K562 (cell line): Measurements from ENCODE around the gene CHMP2A. TPM values are rescaled to one million over a fixed set of nuclear protein-coding genes. Genes with fewer than 3 reads are reported as not detected.

Experiments used
- BCOR ChIP-seq: fragments of 450-650 bp; IDR thresholded peaks from 2 replicates; pipeline ENCODE4 v1.6.1; 2016
- CREB5 ChIP-seq: fragments of 250-450 bp; sonication (Bioruptor Pico); IDR thresholded peaks from 2 replicates; pipeline ENCODE4 v1.5.0; 2020; ENCODE audit warnings: mild to moderate bottlenecking
- ILF3 ChIP-seq: fragments of 450-650 bp; IDR thresholded peaks from 2 replicates; pipeline ENCODE4 v1.6.1; 2018; ENCODE audit warnings: antibody characterized with exemption, mild to moderate bottlenecking, moderate library complexity, borderline replicate concordance
- IRF9 ChIP-seq: fragments of 450-650 bp; IDR thresholded peaks from 2 replicates; pipeline ENCODE4 v1.6.1; 2016; ENCODE audit warnings: missing biosample characterization, missing genetic modification characterization
- KLF13 ChIP-seq: fragments of 450-650 bp; IDR thresholded peaks from 2 replicates; pipeline ENCODE4 v1.6.1; 2016; ENCODE audit warnings: missing genetic modification characterization, low read depth, mild to moderate bottlenecking, missing compliant biosample characterization, moderate library complexity, borderline replicate concordance
- RUNX1 ChIP-seq: sonication (generic); IDR thresholded peaks from 2 replicates; pipeline ENCODE4 v1.6.1; 2016; ENCODE audit warnings: antibody characterized with exemption, low read depth
- TAL1 ChIP-seq: fragments of 450-650 bp; IDR thresholded peaks from 2 replicates; pipeline ENCODE4 v1.6.1; 2016; ENCODE audit warnings: mild to moderate bottlenecking
- TGIF2 ChIP-seq: sonication (generic); formaldehyde crosslinking; IDR thresholded peaks from 2 replicates; pipeline ENCODE4 v1.8.1; 2022; ENCODE audit warnings: mild to moderate bottlenecking, missing genetic modification reagents, moderate library complexity
- ZBTB26 ChIP-seq: fragments of 450-650 bp; formaldehyde crosslinking; IDR thresholded peaks from 2 replicates; pipeline ENCODE4 v1.4.0; 2022; ENCODE audit warnings: missing genetic modification characterization
- ZBTB8A ChIP-seq: fragments of 450-650 bp; IDR thresholded peaks from 2 replicates; pipeline ENCODE4 v1.6.1; 2018; ENCODE audit warnings: mild to moderate bottlenecking, moderate library complexity; ENCODE audit not compliant: partially characterized antibody
- ZNF12 ChIP-seq: sonication (generic); formaldehyde crosslinking; IDR thresholded peaks from 2 replicates; pipeline ENCODE4 v1.4.0; 2020; ENCODE audit warnings: mild to moderate bottlenecking, missing genetic modification reagents
- ZNF318 ChIP-seq, 2 experiments: fragments of 450-650 bp; IDR thresholded peaks; 2 replicates each; pipeline ENCODE4 v1.6.1; 2016; ENCODE audit warnings: mild to moderate bottlenecking in 2 of 2, borderline replicate concordance in 1 of 2, low read depth in 1 of 2, moderate library complexity in 1 of 2
- ZNF639 ChIP-seq, 2 experiments: fragments of 200-800 bp in 1 of 2; sonication (Bioruptor generic) in 1 of 2; sonication (generic) in 1 of 2; formaldehyde crosslinking in 1 of 2; IDR thresholded peaks in 1 of 2; conservative IDR thresholded peaks in 1 of 2; 2 replicates each; pipeline versions ENCODE4 v1.5.0 to v1.6.1; 2016 to 2020; ENCODE audit warnings: missing compliant biosample characterization in 1 of 2, missing genetic modification characterization in 1 of 2, missing genetic modification reagents in 1 of 2
- polyA plus RNA-seq, 8 experiments: library from polyadenylated mRNA; depleted of rRNA in 4 of 8; stranded (reverse) in 5 of 8; unstranded in 3 of 8; fragments of >200 nt; fragmentation: Nextera tagmentation in 2 of 8; fragmentation: Illumina TruSeq in 1 of 8; extraction: Ambion mirVana in 2 of 8; extraction: Trizol in 1 of 8; gene quantifications; 2 replicates each; pipeline versions ENCODE4 v1.2.1 to v1.2.3, GENCODE V29; 2011 to 2014; ENCODE audit warnings: inconsistent platforms in 1 of 8, missing spikeins in 1 of 8
- total RNA-seq, 7 experiments: library from RNA; depleted of rRNA in 6 of 7; stranded (reverse); fragments of >200 nt in 6 of 7; fragmentation: Illumina TruSeq in 2 of 7; extraction: Trizol in 2 of 7; gene quantifications; 2 replicates each; pipeline versions ENCODE4 v1.2.1 to v1.2.3, GENCODE V29; 2011 to 2021; ENCODE audit warnings: low replicate concordance in 1 of 7

CHMP2A gene
- total and polyA plus RNA-seq, 9 of the 15 experiments (the other 6 are each of a cell fraction or from before 2014, with no cell fraction given) = 57.6 to 159 (median 87.2) TPM

- TF ChIP-seq CREB5 = no peak
- no peak for TF ChIP-seq TGIF2 (CRISPR knock-in tag)
- TF ChIP-seq IRF9 (tag) = no peak
- no peak for TF ChIP-seq KLF13 (tag)
- no peak for TF ChIP-seq BCOR
- no peak for TF ChIP-seq ZBTB26 (CRISPR knock-in tag)
- TF ChIP-seq ZNF639 (CRISPR knock-in tag; conservative IDR thresholded peaks at IDR 0.05 in 1 of 2, IDR thresholded peaks at IDR 0.05 in 1 of 2) = no peak
- TF ChIP-seq ILF3 = no peak
- TF ChIP-seq ZBTB8A = no peak
- no peak for TF ChIP-seq ZNF12
- TF ChIP-seq ZNF318 (IDR thresholded peaks at IDR 0.05; ENCODE audit: borderline replicate concordance in 1 of 2, low read depth in 1 of 2) = no peak
- no peak for TF ChIP-seq TAL1
- no peak for TF ChIP-seq RUNX1
These were observed 35.9 kb downstream of the CHMP2A start (continued) for GRCh38 chr19:58519087-58519354.
